Measurements from ENCODE around the gene BPIFB1. TPM values are rescaled to one million over a fixed set of nuclear protein-coding genes. Genes with fewer than 3 reads are reported as not detected.

BPIFB1 gene
- total and polyA plus RNA-seq, 2 experiments from 2014 or later = 0.10 to 0.85 TPM

DNA sequence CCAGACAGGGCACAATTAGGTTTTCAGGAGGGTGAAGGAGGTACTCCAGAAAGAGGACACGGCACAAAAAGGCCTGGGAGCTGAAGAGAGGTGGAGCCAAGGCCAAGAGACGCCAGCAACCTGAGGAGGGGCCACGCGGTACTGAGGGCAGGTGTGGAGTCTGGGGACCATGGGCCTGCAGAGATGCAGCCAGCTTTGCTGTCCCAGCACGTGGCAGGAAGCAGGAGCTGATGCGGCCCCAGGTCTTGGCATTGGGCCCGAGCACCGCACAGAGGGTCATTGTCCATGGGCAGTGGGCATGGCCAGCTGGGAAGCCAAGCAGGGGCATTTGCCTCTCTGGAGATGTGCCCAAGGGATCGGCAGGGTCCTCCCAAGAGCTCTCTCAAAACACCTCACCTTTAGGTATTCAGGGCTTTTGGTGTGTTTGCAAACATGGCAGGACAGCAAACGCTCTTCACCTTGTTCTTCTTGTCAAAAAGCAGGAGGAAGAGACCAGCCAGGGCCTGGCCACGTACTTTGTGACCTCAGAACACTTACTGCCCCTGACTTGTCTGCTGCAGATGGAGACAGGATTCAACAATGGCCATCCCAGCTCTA lies 1.4 kb upstream of the BPIFB1 start:
- no peak overlapping the region for H3K4me3 ChIP-seq
- 89% methylated on average over 11 of the region's 11 CpGs for WGBS (ENCODE audit: low lambda C conversion rate, missing lambda C conversion rate)
- H3K27ac ChIP-seq = no peak overlapping the region
- no peaks in the 10 kb centered on the region for H3K79me2 ChIP-seq
- H3K27me3 ChIP-seq = peaks cover 22% of the 10 kb centered on the region
- no peak for TF ChIP-seq EZH2phosphoT487 (IDR thresholded peaks at IDR 0.05; ENCODE audit: low read depth, severe bottlenecking, unreplicated experiment)
- no peak for TF ChIP-seq EZH2 (IDR thresholded peaks at IDR 0.05; ENCODE audit: borderline replicate concordance)
- TF ChIP-seq, protein P1, sequence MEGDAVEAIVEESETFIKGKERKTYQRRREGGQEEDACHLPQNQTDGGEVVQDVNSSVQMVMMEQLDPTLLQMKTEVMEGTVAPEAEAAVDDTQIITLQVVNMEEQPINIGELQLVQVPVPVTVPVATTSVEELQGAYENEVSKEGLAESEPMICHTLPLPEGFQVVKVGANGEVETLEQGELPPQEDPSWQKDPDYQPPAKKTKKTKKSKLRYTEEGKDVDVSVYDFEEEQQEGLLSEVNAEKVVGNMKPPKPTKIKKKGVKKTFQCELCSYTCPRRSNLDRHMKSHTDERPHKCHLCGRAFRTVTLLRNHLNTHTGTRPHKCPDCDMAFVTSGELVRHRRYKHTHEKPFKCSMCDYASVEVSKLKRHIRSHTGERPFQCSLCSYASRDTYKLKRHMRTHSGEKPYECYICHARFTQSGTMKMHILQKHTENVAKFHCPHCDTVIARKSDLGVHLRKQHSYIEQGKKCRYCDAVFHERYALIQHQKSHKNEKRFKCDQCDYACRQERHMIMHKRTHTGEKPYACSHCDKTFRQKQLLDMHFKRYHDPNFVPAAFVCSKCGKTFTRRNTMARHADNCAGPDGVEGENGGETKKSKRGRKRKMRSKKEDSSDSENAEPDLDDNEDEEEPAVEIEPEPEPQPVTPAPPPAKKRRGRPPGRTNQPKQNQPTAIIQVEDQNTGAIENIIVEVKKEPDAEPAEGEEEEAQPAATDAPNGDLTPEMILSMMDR (IDR thresholded peaks at IDR 0.05; ENCODE audit: poor library complexity) = no peak
- no peak overlapping the region for H3K4me2 ChIP-seq
- no peak for DNase-seq (ENCODE audit: low spot score)
- H2AFZ ChIP-seq = no peak overlapping the region
- no peaks in the 10 kb centered on the region for H3K9me3 ChIP-seq (ENCODE audit: low read depth)
- H3K9me2 ChIP-seq (replicated peaks; ENCODE audit: insufficient read depth) = no peaks in the 10 kb centered on the region
- no peaks in the 10 kb centered on the region for H3K4me1 ChIP-seq (ENCODE audit: insufficient read depth)
- H4K20me1 ChIP-seq (ENCODE audit: insufficient read depth, poor library complexity, severe bottlenecking) = no peaks in the 10 kb centered on the region
- no peaks in the 10 kb centered on the region for H3K36me3 ChIP-seq (replicated peaks; ENCODE audit: insufficient read depth, low read depth)

DNA sequence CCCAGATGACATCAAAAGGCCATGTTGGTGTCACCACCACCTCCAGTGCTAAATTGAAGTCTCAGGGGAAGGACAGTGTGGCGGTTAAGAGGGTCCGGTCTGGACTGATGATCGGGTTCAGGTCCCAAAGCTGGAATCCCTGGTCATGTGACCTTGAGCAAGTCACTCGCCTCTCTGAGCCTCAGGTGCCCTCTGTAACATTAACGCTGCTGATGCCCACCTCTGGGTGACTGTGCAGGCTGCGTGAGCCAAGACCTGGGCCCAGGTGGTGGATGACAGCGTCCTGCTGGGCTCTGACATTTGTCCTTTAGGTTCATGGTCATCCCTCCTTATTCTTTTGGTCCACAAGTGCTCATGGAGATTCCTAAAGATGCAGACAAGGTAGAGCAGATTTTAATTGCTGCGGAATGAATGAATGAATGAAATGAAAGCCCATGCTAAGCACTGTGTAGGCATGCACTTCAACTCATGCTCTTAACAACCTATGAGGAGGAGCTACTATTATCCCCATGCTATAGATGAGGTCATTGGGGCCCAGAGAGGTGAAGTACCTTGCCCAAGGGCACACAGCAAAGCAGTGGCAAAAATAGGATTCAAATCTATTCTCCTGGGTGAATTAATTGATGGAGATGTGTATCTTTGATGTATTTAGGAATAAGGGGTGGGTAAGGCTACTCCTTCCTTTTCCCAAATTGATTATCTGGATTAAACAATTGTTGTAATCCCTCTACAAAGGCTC lies 649 bp upstream of the BPIFB1 start:
- Histone ChIP-seq H3K9me3 (ENCODE audit: low read depth) (no peaks in the 10 kb centered on the region), H2AFZ (no peak overlapping the region), H3K79me2 (no peaks in the 10 kb centered on the region), H3K4me2 (no peak overlapping the region), H3K27ac (no peak overlapping the region), H3K4me1 (ENCODE audit: insufficient read depth) (no peaks in the 10 kb centered on the region), H3K4me3 (no peak overlapping the region), H4K20me1 (ENCODE audit: insufficient read depth, poor library complexity, severe bottlenecking) (no peaks in the 10 kb centered on the region), H3K27me3 (peaks cover 27% of the 10 kb centered on the region), H3K9me2 (replicated peaks; ENCODE audit: insufficient read depth) (no peaks in the 10 kb centered on the region), H3K36me3 (replicated peaks; ENCODE audit: insufficient read depth, low read depth) (no peaks in the 10 kb centered on the region)
- TF ChIP-seq, protein P1 (IDR thresholded peaks at IDR 0.05; ENCODE audit: poor library complexity) = no peak
- TF ChIP-seq EZH2phosphoT487 (IDR thresholded peaks at IDR 0.05; ENCODE audit: low read depth, severe bottlenecking, unreplicated experiment) = no peak
- no peak for TF ChIP-seq EZH2 (IDR thresholded peaks at IDR 0.05; ENCODE audit: borderline replicate concordance)
- no peak for DNase-seq (ENCODE audit: low spot score)
- WGBS (ENCODE audit: low lambda C conversion rate, missing lambda C conversion rate) = 92% methylated on average over 8 of the region's 8 CpGs

DNA sequence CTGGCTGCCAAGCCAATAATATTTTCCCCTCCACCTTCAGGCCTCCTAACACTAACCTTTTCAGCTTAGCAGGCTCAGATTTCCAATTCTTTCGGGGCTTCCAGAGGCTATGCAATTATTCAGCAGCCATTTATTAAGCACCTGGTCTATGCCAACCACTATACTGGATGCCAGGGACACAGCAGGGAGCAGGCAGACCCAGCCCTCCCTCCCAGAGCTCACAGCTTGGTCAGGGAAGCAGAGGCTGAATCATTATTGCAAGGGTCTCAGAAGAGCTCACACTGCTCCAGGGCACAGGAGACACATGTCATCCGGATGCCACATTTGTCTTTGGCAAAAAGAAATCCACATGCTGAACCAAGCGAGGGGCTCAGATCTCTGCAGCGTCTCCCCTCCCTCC lies 1.3 kb downstream of the BPIFB1 start:
- H3K4me3 ChIP-seq = no peak overlapping the region
- H3K9me2 ChIP-seq (replicated peaks; ENCODE audit: insufficient read depth) = no peaks in the 10 kb centered on the region
- H3K36me3 ChIP-seq (replicated peaks; ENCODE audit: insufficient read depth, low read depth) = no peaks in the 10 kb centered on the region
- no peaks in the 10 kb centered on the region for H3K4me1 ChIP-seq (ENCODE audit: insufficient read depth)
- peaks cover 31% of the 10 kb centered on the region for H3K27me3 ChIP-seq
- no peaks in the 10 kb centered on the region for H3K79me2 ChIP-seq
- no peak for DNase-seq (ENCODE audit: low spot score)
- H4K20me1 ChIP-seq (ENCODE audit: insufficient read depth, poor library complexity, severe bottlenecking) = no peaks in the 10 kb centered on the region
- no peak overlapping the region for H2AFZ ChIP-seq
- TF ChIP-seq EZH2phosphoT487 (IDR thresholded peaks at IDR 0.05; ENCODE audit: low read depth, severe bottlenecking, unreplicated experiment) = no peak
- TF ChIP-seq EZH2 (IDR thresholded peaks at IDR 0.05; ENCODE audit: borderline replicate concordance) = no peak
- TF ChIP-seq, protein P1 (IDR thresholded peaks at IDR 0.05; ENCODE audit: poor library complexity) = no peak
- H3K4me2 ChIP-seq = no peak overlapping the region
- H3K9me3 ChIP-seq (ENCODE audit: low read depth) = no peaks in the 10 kb centered on the region
- 86% methylated on average over 4 of the region's 4 CpGs for WGBS (ENCODE audit: low lambda C conversion rate, missing lambda C conversion rate)
- no peak overlapping the region for H3K27ac ChIP-seq
